ENCODE results near the gene LAP3. TPM values are rescaled to one million over a fixed set of nuclear protein-coding genes. Genes with fewer than 3 reads are reported as not detected.

LAP3 gene
- total RNA-seq (100 to 1,000 TPM in 5 of 7 donors, 10 to 100 TPM in 2; 71.0 to 135 (median 121) TPM), polyA plus RNA-seq (10 to 100 TPM; 47.0 to 85.5 (median 52.5) TPM)
- long read RNA-seq, donor 1, transcript LAP3-201 (13 exons, 2,213 nt), result major isoform, 22 of 35 reads
- long read RNA-seq, donor 1, partial matches to known transcripts, result 12 of 35 reads
- long read RNA-seq, donor 1, other reads (novel, unspliced or antisense), result 0 of 35 reads
- long read RNA-seq, donor 2, transcript LAP3-201 (13 exons, 2,213 nt), result major isoform, 20 of 20 reads
- long read RNA-seq, donor 2, partial matches to known transcripts, result 0 of 20 reads
- long read RNA-seq, donor 2, other reads (novel, unspliced or antisense), result 0 of 20 reads

- no peaks in the 10 kb centered on the region for H3K27me3 ChIP-seq (replicated peaks in 1 of 7)
- intact Hi-C loops (cut with DNase I; ENCODE audit: low total_unique reads), result no loop called here
- no peaks in the 10 kb centered on the region for H3K9me3 ChIP-seq
- DNase-seq, result peak; percentile 99
- TF ChIP-seq POLR2AphosphoS5 (IDR thresholded peaks at IDR 0.05) (peak; percentile 99), POLR2A (IDR thresholded peaks at IDR 0.05) (peak; percentile 83 to 93 (median 92))
- TF ChIP-seq, protein P1, sequence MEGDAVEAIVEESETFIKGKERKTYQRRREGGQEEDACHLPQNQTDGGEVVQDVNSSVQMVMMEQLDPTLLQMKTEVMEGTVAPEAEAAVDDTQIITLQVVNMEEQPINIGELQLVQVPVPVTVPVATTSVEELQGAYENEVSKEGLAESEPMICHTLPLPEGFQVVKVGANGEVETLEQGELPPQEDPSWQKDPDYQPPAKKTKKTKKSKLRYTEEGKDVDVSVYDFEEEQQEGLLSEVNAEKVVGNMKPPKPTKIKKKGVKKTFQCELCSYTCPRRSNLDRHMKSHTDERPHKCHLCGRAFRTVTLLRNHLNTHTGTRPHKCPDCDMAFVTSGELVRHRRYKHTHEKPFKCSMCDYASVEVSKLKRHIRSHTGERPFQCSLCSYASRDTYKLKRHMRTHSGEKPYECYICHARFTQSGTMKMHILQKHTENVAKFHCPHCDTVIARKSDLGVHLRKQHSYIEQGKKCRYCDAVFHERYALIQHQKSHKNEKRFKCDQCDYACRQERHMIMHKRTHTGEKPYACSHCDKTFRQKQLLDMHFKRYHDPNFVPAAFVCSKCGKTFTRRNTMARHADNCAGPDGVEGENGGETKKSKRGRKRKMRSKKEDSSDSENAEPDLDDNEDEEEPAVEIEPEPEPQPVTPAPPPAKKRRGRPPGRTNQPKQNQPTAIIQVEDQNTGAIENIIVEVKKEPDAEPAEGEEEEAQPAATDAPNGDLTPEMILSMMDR (IDR thresholded peaks at IDR 0.05 in 8 of 11, conservative IDR thresholded peaks at IDR 0.05 in 3 of 11), result peak in 4 of 11 experiments; percentile 4 to 39 (median 28)
- H3K4me3 ChIP-seq, result peak within 1 kb of the TSS; percentile 72 to 94 (median 82)
- 0 to 6% (median 1%) methylated on average over 7 to 91 of the region's 91 CpGs for WGBS, 5 donors
- peaks cover 0 to 32% (median 17%) of the 10 kb centered on the region in 6 donors for H3K36me3 ChIP-seq
- H3K4me1 ChIP-seq, result peaks cover 16 to 53% (median 40%) of the 10 kb centered on the region in 6 donors
- H3K27ac ChIP-seq, result peak within 1 kb of the TSS; percentile 82 to 98 (median 95)
These were observed at the start of gene LAP3 for GRCh38 chr4:17576932-17577664. Gene LAP3 (plus strand): TSS chr4:17577198. CDS start chr4:17577466, 268 bp downstream.

DNA sequence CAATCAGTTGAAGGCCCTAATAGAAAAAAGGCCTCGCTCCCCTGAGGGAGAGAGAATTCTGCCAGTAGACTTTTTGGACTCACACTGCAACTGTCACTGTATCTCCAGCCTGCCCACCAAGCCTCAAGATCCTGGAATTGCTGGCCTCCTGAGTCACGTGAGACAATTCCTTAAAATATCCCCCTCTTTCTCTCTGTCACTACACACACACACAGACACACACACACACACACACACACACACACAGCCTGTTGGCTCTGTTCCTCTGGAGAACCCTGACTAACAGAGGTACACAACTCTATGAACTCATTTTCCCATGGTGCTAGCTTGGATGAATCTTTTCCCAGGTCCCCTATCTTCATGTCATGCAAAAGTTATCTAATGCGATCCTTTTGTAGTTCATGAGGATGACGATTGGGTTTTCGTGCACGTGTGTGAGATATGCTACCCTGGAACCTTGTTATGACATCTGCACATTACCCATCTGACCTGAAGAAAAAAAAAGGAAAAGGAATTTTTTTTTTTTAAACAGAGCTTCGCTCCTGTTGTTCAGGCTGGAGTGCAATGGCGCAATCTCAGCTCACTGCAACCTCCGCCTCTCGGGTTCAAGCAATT, 48.3 kb upstream of the LAP3 start:
- WGBS, 5 donors, result 89 to 96% (median 91%) methylated on average over 10 of the region's 10 CpGs
- peaks cover 0 to 17% (median 0%) of the 10 kb centered on the region in 7 donors for H3K27me3 ChIP-seq (replicated peaks in 1 of 7)
- H3K9me3 ChIP-seq, result no peaks in the 10 kb centered on the region
- H3K27ac ChIP-seq, result no peak overlapping the region
- no peak for DNase-seq
- H3K4me3 ChIP-seq, result no peak overlapping the region
- TF ChIP-seq, protein P1 (IDR thresholded peaks at IDR 0.05 in 8 of 11, conservative IDR thresholded peaks at IDR 0.05 in 3 of 11), result no peak
- no peak for TF ChIP-seq POLR2AphosphoS5 (IDR thresholded peaks at IDR 0.05)
- no peak for TF ChIP-seq POLR2A (IDR thresholded peaks at IDR 0.05)
- no peaks in the 10 kb centered on the region for H3K4me1 ChIP-seq
- intact Hi-C loops (cut with DNase I; ENCODE audit: low total_unique reads), result no loop called here
- no peaks in the 10 kb centered on the region for H3K36me3 ChIP-seq

DNA sequence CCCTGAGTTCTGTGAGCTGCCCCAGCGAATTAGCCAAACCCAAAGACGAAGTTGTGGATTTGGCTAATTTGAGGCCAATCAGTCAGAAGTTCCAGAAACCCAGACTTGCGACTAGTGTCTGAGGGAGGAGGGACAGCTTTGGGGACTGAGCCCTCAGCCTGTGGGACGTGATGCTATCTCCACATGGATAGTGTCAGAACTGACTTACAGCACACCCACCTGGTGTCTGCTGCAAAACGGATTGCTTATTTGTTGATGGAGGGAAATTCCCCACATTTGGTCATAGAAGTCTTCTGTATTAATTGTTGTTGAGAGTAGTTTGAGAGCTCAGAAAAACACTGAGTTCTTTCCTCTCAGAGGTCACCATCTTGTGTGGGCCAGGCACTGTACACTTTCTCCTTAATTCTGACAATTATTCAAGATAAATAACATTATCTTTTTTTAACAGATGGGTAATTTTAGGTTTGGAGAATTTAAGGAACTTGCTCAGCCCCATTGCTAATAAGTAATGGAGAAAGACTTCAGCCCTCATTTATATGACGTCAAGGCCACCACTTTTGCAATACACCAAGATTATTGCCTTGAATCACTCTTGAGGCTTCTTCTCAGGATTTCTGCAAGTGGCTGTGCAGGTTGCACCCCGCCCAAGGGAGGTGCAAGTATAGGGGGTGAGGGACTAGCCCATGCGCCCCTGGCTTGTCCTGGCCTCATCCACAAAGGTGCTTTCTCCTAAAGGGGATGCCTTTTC, 45.3 kb upstream of the LAP3 start:
- H3K4me1 ChIP-seq, result no peaks in the 10 kb centered on the region
- intact Hi-C loops (cut with DNase I; ENCODE audit: low total_unique reads), result no loop called here
- H3K27ac ChIP-seq, result no peak overlapping the region
- 61 to 83% (median 73%) methylated on average over 6 to 8 of the region's 8 CpGs for WGBS, 5 donors
- H3K4me3 ChIP-seq, result no peak overlapping the region
- H3K27me3 ChIP-seq (replicated peaks in 1 of 7), result peaks cover 0 to 7% (median 0%) of the 10 kb centered on the region in 7 donors
- TF ChIP-seq POLR2A (IDR thresholded peaks at IDR 0.05) (no peak), POLR2AphosphoS5 (IDR thresholded peaks at IDR 0.05) (no peak)
- TF ChIP-seq, protein P1 (IDR thresholded peaks at IDR 0.05 in 8 of 11, conservative IDR thresholded peaks at IDR 0.05 in 3 of 11), result no peak
- H3K36me3 ChIP-seq, result no peaks in the 10 kb centered on the region
- DNase-seq, result no peak
- H3K9me3 ChIP-seq, result no peaks in the 10 kb centered on the region

Measured in spleen (tissue), 13 donors.